ENCODE data around the gene EDC4. TPM values are rescaled to one million over a fixed set of nuclear protein-coding genes. Genes with fewer than 3 reads are reported as not detected.

Gene EDC4
- polyA plus RNA-seq, 1 donor from 2014 or later, result 66.0 TPM

- Histone ChIP-seq H2AFZ (ENCODE audit: low read depth, low read length) (no peak overlapping the region), H3K27ac (ENCODE audit: low read length) (no peak overlapping the region), H3K4me3 (ENCODE audit: low read length) (no peak overlapping the region), H3K27me3 (ENCODE audit: insufficient read depth, low read depth, low read length) (no peaks in the 10 kb centered on the region), H3K36me3 (ENCODE audit: insufficient read depth, low read length) (peaks cover 8% of the 10 kb centered on the region), H3K9ac (ENCODE audit: low read length) (no peak overlapping the region), H3K79me2 (replicated peaks; ENCODE audit: insufficient read depth, low read length) (no peaks in the 10 kb centered on the region), H3K9me2 (ENCODE audit: insufficient read depth, low read length) (no peaks in the 10 kb centered on the region), H3F3A (ENCODE audit: insufficient read depth, low read length, poor library complexity, severe bottlenecking) (no peaks in the 10 kb centered on the region), H3K9me3 (ENCODE audit: low read length) (no peaks in the 10 kb centered on the region), H3K4me2 (ENCODE audit: low read length) (no peak overlapping the region), H4K20me1 (ENCODE audit: insufficient read depth) (no peaks in the 10 kb centered on the region)
- no peak for TF ChIP-seq POLR2AphosphoS5 (IDR thresholded peaks at IDR 0.05)
- TF ChIP-seq REST (IDR thresholded peaks at IDR 0.05; ENCODE audit: borderline replicate concordance), result no peak
- no peak for TF ChIP-seq MXI1 (conservative IDR thresholded peaks at IDR 0.05; ENCODE audit: poor library complexity, severe bottlenecking)
- no peak for TF ChIP-seq EZH2 (IDR thresholded peaks at IDR 0.05; ENCODE audit: borderline replicate concordance, insufficient read depth, low read length, poor library complexity, severe bottlenecking)
- TF ChIP-seq SMC3 (conservative IDR thresholded peaks at IDR 0.05; ENCODE audit: poor library complexity), result no peak
- TF ChIP-seq TAF1 (IDR thresholded peaks at IDR 0.05; ENCODE audit: low read depth), result no peak
- TF ChIP-seq, protein P1, sequence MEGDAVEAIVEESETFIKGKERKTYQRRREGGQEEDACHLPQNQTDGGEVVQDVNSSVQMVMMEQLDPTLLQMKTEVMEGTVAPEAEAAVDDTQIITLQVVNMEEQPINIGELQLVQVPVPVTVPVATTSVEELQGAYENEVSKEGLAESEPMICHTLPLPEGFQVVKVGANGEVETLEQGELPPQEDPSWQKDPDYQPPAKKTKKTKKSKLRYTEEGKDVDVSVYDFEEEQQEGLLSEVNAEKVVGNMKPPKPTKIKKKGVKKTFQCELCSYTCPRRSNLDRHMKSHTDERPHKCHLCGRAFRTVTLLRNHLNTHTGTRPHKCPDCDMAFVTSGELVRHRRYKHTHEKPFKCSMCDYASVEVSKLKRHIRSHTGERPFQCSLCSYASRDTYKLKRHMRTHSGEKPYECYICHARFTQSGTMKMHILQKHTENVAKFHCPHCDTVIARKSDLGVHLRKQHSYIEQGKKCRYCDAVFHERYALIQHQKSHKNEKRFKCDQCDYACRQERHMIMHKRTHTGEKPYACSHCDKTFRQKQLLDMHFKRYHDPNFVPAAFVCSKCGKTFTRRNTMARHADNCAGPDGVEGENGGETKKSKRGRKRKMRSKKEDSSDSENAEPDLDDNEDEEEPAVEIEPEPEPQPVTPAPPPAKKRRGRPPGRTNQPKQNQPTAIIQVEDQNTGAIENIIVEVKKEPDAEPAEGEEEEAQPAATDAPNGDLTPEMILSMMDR (IDR thresholded peaks at IDR 0.05; ENCODE audit: poor library complexity, severe bottlenecking), result no peak
- TF ChIP-seq EP300 (conservative IDR thresholded peaks at IDR 0.05; ENCODE audit: poor library complexity, severe bottlenecking), result no peak
- TF ChIP-seq RAD21 (conservative IDR thresholded peaks at IDR 0.05), result no peak
Observed at GRCh38 chr16:67881621-67882161, 8.8 kb downstream of the EDC4 start.

DNA sequence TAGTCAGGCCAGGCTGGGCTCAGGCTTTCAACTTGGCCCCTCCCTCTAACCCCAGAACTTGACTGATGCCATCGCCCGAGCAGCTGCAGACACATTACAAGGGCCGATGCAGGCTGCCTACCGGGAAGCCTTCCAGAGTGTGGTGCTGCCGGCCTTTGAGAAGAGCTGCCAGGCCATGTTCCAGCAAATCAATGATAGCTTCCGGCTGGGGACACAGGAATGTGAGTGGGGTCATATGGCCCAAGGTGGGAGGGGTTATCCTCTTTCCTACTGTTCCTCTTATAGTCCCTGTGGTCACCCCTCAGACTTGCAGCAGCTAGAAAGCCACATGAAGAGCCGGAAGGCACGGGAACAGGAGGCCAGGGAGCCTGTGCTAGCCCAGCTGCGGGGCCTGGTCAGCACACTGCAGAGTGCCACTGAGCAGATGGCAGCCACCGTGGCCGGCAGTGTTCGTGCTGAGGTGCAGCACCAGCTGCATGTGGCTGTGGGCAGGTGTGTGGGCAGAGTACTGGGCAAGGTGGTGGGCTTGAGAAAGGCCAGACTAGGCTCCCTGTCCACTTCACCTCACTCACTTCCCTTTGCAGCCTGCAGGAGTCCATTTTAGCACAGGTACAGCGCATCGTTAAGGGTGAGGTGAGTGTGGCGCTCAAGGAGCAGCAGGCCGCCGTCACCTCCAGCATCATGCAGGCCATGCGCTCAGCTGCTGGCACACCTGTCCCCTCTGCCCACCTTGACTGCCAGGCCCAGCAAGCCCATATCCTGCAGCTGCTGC lies 9.7 kb downstream of the EDC4 start:
- Histone ChIP-seq H2AFZ (ENCODE audit: low read depth, low read length) (no peak overlapping the region), H4K20me1 (ENCODE audit: insufficient read depth) (no peaks in the 10 kb centered on the region), H3K27ac (ENCODE audit: low read length) (no peak overlapping the region), H3F3A (ENCODE audit: insufficient read depth, low read length, poor library complexity, severe bottlenecking) (no peaks in the 10 kb centered on the region), H3K4me3 (ENCODE audit: low read length) (no peak overlapping the region), H3K9me2 (ENCODE audit: insufficient read depth, low read length) (no peaks in the 10 kb centered on the region), H3K9me3 (ENCODE audit: low read length) (no peaks in the 10 kb centered on the region), H3K27me3 (ENCODE audit: insufficient read depth, low read depth, low read length) (no peaks in the 10 kb centered on the region), H3K36me3 (ENCODE audit: insufficient read depth, low read length) (peaks cover 8% of the 10 kb centered on the region), H3K9ac (ENCODE audit: low read length) (no peak overlapping the region), H3K79me2 (replicated peaks; ENCODE audit: insufficient read depth, low read length) (no peaks in the 10 kb centered on the region), H3K4me2 (ENCODE audit: low read length) (no peak overlapping the region)
- TF ChIP-seq TAF1 (IDR thresholded peaks at IDR 0.05; ENCODE audit: low read depth), result no peak
- no peak for TF ChIP-seq EZH2 (IDR thresholded peaks at IDR 0.05; ENCODE audit: borderline replicate concordance, insufficient read depth, low read length, poor library complexity, severe bottlenecking)
- no peak for TF ChIP-seq REST (IDR thresholded peaks at IDR 0.05; ENCODE audit: borderline replicate concordance)
- no peak for TF ChIP-seq SMC3 (conservative IDR thresholded peaks at IDR 0.05; ENCODE audit: poor library complexity)
- TF ChIP-seq, protein P1 (IDR thresholded peaks at IDR 0.05; ENCODE audit: poor library complexity, severe bottlenecking), result no peak

Data from neural cell (in vitro differentiated cells).